Measurements from ENCODE around the gene GLCE. TPM values are rescaled to one million over a fixed set of nuclear protein-coding genes. Genes with fewer than 3 reads are reported as not detected.
"Not testable (repeated sequence)": the region's sequence is repeated elsewhere in the genome, so short reads cannot be mapped to it uniquely, and the experiment has no call there.

The GLCE gene
- total RNA-seq, 2 experiments from 2014 or later = 3.8 to 4.0 TPM

DNA sequence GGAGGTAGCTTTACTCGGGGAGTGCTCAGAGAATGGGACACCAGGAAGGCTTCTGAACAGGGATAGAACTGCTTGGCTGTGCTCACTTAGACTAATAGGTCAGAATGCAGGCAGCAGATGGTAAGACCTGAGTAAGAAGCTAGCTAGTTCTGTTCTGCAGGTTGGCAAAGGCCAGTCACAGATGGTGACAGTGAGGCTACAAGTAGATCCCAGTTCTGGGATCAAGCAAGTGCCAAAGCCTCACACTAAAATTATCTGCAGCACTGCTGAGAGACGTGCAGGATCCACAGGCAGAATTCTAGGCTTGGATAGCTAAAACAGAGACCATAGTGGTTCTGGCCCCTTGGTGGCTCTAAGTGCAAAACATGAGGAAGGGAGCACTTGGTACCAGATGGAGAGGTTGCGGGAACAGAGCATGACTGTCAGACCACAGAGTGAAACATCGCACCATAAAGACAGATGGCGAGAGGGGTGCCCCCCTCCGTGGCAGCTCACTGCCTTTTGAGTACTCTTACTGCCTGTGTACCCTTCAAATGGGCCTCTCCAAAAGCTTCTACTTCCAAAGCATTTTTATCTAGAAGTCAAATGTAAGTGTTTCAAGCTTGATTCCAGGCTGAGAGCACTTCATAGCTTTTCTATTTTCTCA is 3.6 kb upstream of the GLCE start:
- ChIA-PET POLR2A (no interaction called here), CTCF (interaction anchor here (0.9 kb wide), 1 partner anchor 11 kb away, joined by 3 read pairs; no protein-coding TSS in a partner anchor)
- no peaks in the 10 kb centered on the region for H3K9me3 Mint-ChIP-seq
- H3K36me3 Mint-ChIP-seq (ENCODE audit: low read depth) = no peaks in the 10 kb centered on the region
- H3K4me1 Mint-ChIP-seq = peaks cover 12% of the 10 kb centered on the region
- H3K27ac Mint-ChIP-seq = no peak overlapping the region
- DNase-seq = no peak
- H3K4me3 Mint-ChIP-seq = no peak overlapping the region
- H3K27me3 Mint-ChIP-seq = peaks cover 46% of the 10 kb centered on the region

DNA sequence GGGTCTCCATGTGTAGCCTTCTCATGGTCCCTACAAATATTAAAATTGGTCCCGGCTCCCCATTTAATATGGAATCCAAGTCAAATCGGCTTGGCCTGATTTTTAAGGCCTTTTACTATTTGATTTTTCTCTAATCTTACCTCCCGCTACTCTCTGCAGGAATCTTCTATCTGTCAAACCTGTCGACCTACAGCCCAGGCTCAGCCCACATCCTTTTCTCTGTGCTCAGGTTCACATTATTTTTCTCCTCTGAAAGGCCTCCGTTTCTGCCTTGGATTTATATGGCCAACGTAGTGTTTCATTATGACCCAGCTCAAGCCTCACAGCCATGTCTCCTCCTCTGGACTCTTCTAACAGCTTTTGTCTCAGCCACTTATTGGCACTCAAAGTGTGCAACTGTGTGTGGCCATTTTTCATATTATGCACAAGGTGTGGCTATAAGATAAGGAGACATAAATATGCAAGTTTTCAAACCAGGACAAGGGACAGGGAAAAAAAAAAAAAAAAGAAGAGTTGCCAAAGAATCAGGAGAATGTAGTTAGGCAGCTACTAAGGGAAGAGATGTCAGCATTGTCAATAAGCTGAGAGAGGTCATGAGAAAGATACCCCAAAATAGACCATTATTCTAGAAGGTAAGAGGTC is 2.1 kb upstream of the GLCE start:
- ChIA-PET CTCF (no interaction called here), POLR2A (no interaction called here)
- DNase-seq = no peak
- H3K4me1 Mint-ChIP-seq = peaks cover 14% of the 10 kb centered on the region
- H3K27ac Mint-ChIP-seq = no peak overlapping the region
- H3K36me3 Mint-ChIP-seq (ENCODE audit: low read depth) = no peaks in the 10 kb centered on the region
- H3K4me3 Mint-ChIP-seq = no peak overlapping the region
- H3K9me3 Mint-ChIP-seq = no peaks in the 10 kb centered on the region
- peaks cover 43% of the 10 kb centered on the region for H3K27me3 Mint-ChIP-seq

DNA sequence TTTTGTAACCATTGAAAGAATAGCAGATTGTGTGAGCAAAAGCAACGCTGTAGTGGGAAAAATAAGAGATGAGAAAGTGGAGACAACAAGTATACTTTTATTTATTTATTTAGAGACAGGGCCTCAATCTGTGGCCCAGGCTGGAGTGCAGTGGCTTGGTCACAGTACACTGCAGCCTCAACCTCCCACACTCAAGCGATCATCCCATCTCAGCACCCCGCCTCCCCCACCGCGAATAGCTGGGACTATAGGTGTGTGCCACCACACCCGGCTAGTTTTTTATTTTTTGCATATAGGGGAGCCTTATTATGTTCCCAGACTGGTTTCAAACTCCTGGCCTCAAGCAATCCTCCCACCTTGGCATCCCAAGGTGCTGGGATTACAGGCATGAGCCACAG is 1.6 kb upstream of the GLCE start:
- ChIA-PET POLR2A (no interaction called here), CTCF (no interaction called here)
- Mint-ChIP-seq H3K36me3 (ENCODE audit: low read depth) (no peaks in the 10 kb centered on the region), H3K27me3 (peaks cover 40% of the 10 kb centered on the region), H3K4me1 (peaks cover 16% of the 10 kb centered on the region), H3K27ac (no peak overlapping the region), H3K9me3 (no peaks in the 10 kb centered on the region), H3K4me3 (peak overlapping the region; percentile 14)
- DNase-seq = no peak

DNA sequence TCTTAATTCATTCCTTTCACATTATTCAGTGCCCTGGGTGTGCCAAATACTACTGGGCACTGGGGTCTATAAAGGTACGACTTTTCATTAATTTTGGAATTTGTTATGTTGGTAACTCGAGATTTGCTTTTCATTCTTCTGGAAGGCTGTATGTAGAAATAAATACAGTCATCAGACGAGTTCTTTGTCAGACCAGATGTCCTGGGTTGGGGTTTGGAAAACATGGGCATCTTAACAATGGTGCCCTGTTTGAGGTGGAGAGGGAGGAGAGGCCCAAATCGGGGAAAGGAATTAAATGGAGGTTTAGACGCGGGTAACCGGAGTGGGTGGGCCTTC is 662 bp upstream of the GLCE start:
- Mint-ChIP-seq H3K4me3 (peak overlapping the region; percentile 84), H3K27ac (peak overlapping the region; percentile 2), H3K27me3 (peaks cover 32% of the 10 kb centered on the region), H3K36me3 (ENCODE audit: low read depth) (no peaks in the 10 kb centered on the region), H3K9me3 (no peaks in the 10 kb centered on the region), H3K4me1 (peaks cover 16% of the 10 kb centered on the region)
- CTCF ChIA-PET = interaction anchor here (1.0 to 1.5 kb wide), 3 partner anchors 16 to 303 kb away, joined by 3 to 4 read pairs (median 3); no protein-coding TSS in a partner anchor
- POLR2A ChIA-PET = interaction anchor here (1.0 to 2.0 kb wide), 3 partner anchors 12 to 293 kb away, joined by 3 to 10 read pairs (median 8); partner anchors contain the start of gene RPLP1
- no peak for DNase-seq

DNA sequence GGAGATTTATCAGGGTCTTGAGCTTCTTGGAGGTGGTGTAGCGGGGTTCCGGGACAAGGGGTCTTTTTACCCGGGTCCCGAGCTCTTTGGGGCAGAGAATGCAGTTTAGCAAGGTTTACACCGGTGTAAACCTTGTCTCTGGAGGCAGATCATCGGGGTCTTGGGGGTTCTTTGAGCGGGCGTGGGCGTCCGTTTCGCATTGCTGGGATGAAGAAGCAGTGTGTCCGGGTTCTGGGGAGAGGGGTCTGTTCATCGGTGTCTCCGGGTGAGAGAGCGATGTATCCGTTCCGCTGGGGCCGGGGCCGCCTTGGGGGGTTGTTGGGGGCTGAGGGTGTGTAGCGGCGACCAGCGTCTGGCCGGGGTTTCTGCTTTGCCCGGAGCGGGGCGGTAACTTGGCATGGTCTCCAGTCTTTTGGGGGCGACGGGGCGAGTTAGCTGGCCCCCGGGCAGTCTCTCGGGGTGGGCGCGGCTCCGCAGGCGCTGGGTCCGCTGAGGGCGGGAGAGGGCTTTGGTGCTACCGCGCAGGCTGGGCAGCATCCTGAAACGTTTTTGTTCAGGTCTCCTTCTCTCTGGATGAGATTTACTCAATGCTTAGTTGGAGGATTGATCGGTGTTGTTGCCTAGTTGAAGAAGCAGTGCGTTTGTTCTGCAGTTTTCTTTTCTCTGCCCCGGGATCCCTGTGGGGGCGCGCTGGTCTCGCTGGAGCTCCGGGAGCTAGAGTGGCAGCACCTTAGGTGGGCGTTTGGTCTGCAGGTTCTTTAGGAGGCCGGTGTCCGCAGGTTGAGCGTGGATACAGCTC is 843 bp downstream of the GLCE start:
- Mint-ChIP-seq H3K27me3 (peaks cover 26% of the 10 kb centered on the region), H3K4me3 (peak overlapping the region; percentile 84), H3K4me1 (peaks cover 16% of the 10 kb centered on the region), H3K36me3 (ENCODE audit: low read depth) (no peaks in the 10 kb centered on the region), H3K27ac (peak overlapping the region; percentile 42), H3K9me3 (no peaks in the 10 kb centered on the region)
- ChIA-PET POLR2A (interaction anchor here (0.7 to 2.0 kb wide), 6 partner anchors 50 to 931 kb away, joined by 3 to 10 read pairs (median 3); partner anchors contain the start of genes KIF23 and RPLP1), CTCF (interaction anchor here (1.1 to 1.5 kb wide), 3 partner anchors 18 to 102 kb away, joined by 3 to 4 read pairs (median 3); no protein-coding TSS in a partner anchor)
- peak; percentile 21 for DNase-seq

DNA sequence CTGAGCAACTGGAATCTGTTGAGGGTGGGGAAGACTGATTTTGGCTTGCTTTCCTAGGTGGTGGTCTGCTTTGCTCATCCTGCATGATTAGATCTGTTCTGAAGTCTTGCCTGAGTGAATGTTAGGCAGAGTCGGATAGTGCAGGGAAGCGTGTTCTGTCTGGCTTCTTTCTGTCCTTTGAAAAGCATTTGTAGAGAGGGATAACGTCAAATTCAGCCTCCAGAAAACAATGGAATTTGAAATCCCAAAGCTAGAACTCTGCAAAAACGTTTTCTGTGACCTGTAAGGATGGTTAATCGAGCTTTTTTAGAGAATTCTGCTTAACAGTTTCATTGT is 1.4 kb downstream of the GLCE start:
- Mint-ChIP-seq H3K9me3 (no peaks in the 10 kb centered on the region), H3K27me3 (peaks cover 26% of the 10 kb centered on the region), H3K27ac (no peak overlapping the region), H3K4me1 (peaks cover 16% of the 10 kb centered on the region), H3K4me3 (peak overlapping the region; percentile 84), H3K36me3 (ENCODE audit: low read depth) (no peaks in the 10 kb centered on the region)
- no peak for DNase-seq
- POLR2A ChIA-PET = interaction anchor here (0.9 to 2.0 kb wide), 2 partner anchors 10 to 290 kb away, joined by 3 to 8 read pairs; partner anchors contain the start of gene RPLP1
- CTCF ChIA-PET = no interaction called here

DNA sequence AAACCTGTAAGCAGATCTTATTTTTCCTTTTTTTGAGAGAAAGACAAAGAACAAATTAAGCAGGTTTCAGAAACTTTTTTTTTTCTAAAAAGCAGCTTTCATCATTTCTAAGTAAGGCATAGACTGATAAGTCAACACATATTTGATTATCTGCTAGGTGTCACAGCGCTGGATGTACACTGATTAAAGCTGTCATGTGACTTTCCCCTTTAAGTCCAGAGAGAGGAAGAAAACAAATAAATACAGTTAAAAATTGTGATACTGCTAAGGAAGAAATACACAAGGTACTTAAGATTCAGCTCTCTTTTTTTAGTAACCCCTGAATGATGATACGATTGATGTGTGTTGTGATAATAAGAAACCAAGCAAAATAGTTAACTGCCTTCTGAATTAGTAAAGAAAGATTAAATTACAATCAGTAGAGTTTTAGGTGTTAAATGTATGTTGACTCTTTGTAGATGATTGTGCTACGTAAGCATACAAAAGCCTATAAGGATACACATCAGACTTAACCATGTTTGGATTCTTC is 2.8 kb downstream of the GLCE start:
- ChIA-PET POLR2A (no interaction called here), CTCF (no interaction called here)
- H3K9me3 Mint-ChIP-seq = no peaks in the 10 kb centered on the region
- no peak for DNase-seq
- H3K36me3 Mint-ChIP-seq (ENCODE audit: low read depth) = no peaks in the 10 kb centered on the region
- no peak overlapping the region for H3K27ac Mint-ChIP-seq
- peaks cover 16% of the 10 kb centered on the region for H3K4me1 Mint-ChIP-seq
- H3K4me3 Mint-ChIP-seq = no peak overlapping the region
- H3K27me3 Mint-ChIP-seq = peaks cover 26% of the 10 kb centered on the region

DNA sequence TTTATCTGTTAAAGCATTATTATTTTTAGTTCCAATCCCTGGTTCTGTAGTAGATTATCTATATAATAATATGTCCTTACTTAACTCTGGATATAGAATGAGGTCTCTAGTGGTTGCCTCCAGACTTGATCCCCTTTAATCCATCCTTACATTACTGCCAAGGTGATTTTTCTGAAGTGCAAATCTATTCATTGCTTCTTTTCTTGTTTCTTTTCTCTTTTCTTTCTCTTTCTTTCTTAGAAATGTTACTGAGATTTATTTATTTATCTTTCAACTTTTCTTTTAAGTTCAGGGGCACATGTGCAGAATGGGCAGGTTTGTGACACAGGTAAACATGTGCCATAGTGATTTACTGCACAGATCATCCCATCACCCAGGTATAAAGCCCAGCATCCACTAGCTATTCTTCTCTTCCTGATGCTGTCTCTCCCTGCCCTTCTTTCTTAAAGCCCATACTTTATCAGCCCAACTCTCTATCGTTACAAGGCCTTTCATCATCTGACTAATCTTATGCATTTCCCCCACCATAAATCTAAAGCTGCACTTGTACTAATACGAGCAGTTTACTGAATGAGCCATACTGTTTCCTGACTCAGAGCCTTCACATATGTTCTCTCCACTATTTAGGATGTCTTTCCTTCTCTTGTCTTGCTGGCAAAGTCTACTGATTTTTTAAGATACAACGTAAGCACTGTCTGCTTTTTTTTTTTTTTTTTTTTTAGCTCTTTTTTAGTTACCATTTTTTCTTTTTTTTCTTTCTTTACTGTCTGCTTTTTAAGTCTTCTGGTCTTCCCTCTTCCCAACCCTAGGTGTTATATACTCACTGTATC is 4.6 kb downstream of the GLCE start:
- ChIA-PET CTCF (no interaction called here), POLR2A (no interaction called here)
- Mint-ChIP-seq H3K27ac (no peak overlapping the region), H3K4me1 (peaks cover 12% of the 10 kb centered on the region), H3K9me3 (no peaks in the 10 kb centered on the region), H3K27me3 (peaks cover 21% of the 10 kb centered on the region), H3K36me3 (ENCODE audit: low read depth) (no peaks in the 10 kb centered on the region), H3K4me3 (no peak overlapping the region)
- DNase-seq = no peak

DNA sequence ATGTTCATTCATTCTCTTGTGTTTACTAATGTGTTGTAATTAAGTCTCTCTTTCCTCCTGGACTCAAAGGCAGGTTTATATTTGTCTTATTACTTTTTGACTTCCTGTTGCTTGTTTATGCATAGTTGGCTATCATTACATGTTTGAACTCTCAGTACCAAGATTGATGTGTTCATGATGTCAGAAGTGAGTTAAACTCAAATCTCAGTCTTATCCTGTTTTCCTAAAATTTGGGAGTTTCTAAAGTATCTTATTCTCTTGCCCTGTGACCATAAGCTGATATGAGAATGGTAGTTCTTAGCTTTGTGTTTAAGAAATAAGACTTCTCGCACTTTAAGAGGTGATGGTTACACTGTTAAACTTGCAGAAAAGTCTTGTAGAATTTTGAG is 5.2 kb downstream of the GLCE start:
- Mint-ChIP-seq H3K27me3 (peaks cover 21% of the 10 kb centered on the region), H3K36me3 (ENCODE audit: low read depth) (no peaks in the 10 kb centered on the region), H3K9me3 (no peaks in the 10 kb centered on the region), H3K27ac (no peak overlapping the region), H3K4me3 (no peak overlapping the region), H3K4me1 (peaks cover 12% of the 10 kb centered on the region)
- ChIA-PET POLR2A (no interaction called here), CTCF (no interaction called here)
- DNase-seq = no peak

DNA sequence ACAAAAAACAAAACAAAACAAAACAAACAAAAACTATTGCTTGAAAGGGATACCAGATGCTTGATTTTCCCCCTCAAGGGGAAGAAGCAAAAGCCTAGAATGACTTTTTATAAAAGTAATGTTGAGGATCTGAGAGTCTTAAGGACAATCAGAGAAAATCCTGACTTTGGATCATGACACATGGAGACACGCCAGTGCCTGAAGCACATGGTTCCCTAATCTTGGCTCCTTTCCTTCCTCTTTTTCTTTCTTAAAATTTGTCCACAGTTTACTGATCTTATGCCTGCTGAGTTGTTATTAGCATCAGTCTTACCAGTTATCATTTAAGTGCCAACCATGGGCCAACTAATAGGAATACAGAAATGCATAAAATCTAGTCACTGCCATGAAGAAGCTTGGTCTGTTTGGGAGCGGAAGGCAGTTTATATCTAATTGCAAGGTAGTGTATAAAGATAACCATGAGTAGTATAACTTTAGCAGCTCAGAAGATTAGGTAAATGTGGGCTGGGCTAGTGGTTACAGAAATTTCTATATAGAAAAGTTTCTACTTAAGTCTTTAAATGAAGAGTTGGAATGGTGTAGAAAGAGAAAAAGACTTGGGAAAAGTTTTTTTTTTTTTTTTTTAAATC is 6.9 kb downstream of the GLCE start:
- DNase-seq = no peak
- Mint-ChIP-seq H3K27ac (no peak overlapping the region), H3K36me3 (ENCODE audit: low read depth) (no peaks in the 10 kb centered on the region), H3K4me1 (peaks cover 2% of the 10 kb centered on the region), H3K27me3 (peaks cover 9% of the 10 kb centered on the region), H3K9me3 (no peaks in the 10 kb centered on the region), H3K4me3 (no peak overlapping the region)
- ChIA-PET CTCF (no interaction called here), POLR2A (no interaction called here)

DNA sequence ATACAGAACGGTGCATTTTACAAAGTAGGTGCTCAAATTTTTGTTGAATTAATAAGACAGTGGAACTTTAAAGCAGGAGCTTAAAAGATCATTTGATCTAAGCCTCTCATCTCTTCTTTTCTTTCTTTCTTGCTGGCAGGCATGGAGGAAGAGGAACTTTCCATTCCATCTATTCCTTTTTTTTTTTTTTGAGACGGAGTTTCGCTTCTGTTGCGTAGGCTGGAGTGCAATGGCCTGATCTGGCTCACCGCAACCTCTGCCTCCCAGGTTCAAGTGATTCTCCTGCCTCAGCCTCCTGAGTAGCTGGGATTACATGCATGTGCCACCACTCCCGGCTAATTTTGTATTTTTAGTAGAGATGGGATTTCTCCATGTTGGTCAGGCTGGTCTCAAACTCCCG is 7.9 kb downstream of the GLCE start:
- H3K27ac Mint-ChIP-seq; H3K27me3 Mint-ChIP-seq; CTCF ChIA-PET; H3K9me3 Mint-ChIP-seq; DNase-seq; H3K4me3 Mint-ChIP-seq; POLR2A ChIA-PET; H3K36me3 Mint-ChIP-seq (ENCODE audit: low read depth); H3K4me1 Mint-ChIP-seq: not testable (repeated sequence)

DNA sequence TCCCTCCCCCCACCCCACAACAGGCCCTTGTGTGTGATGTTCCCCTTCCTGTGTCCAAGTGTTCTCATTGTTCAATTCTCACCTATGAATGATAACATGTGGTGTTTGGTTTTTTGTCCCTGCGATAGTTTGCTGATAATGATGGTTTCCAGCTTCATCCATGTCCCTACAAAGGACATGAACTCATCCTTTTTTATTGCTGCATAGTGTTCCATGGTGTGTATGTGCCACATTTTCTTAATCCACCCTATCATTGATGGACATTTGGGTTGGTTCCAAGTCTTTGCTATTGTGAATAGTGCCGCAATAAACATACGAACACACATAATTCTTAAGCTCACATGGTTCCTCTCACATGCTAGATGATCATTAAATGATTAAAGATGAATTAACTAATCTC is 9.1 kb downstream of the GLCE start:
- H3K27ac Mint-ChIP-seq; CTCF ChIA-PET; H3K27me3 Mint-ChIP-seq; POLR2A ChIA-PET; H3K36me3 Mint-ChIP-seq (ENCODE audit: low read depth); H3K4me3 Mint-ChIP-seq; H3K4me1 Mint-ChIP-seq; DNase-seq; H3K9me3 Mint-ChIP-seq: not testable (repeated sequence)

Data from activated CD4-positive, alpha-beta memory T cell treated with anti-CD3 and anti-CD28 coated beads, Interleukin-2, amount 10 ng/mL, durations not matched to agents 7 days and 5 days (primary cell).